BJ (cell line): ENCODE data around the gene TMSB10. TPM values are rescaled to one million over a fixed set of nuclear protein-coding genes. Genes with fewer than 3 reads are reported as not detected.

Experiments used
- CTCF ChIA-PET: fragments of 350-600 bp; formaldehyde crosslinking; extraction: SDS; loops from one replicate; lab custom pipeline; 2021; ENCODE audit warnings: antibody characterized with exemption, inconsistent platforms; lab: Yijun Ruan, JAX
- POLR2A ChIA-PET: fragments of 300-600 bp; sonication (Branson Sonifier 250); formaldehyde crosslinking; extraction: SDS; loops from one replicate; lab custom pipeline; 2021; ENCODE audit warnings: antibody characterized with exemption; lab: Charles Lee
- DNase-seq: peaks from one replicate; pipeline ENCODE4 v3.0.0-alpha.2; 2011; ENCODE audit warnings: low read depth
- H3K27me3 ChIP-seq: 2 replicates; pipeline ENCODE4 v1.6.0; 2011; ENCODE audit warnings: low read length; ENCODE audit not compliant: control insufficient read depth, insufficient read depth
- H3K36me3 ChIP-seq: 2 replicates; pipeline ENCODE4 v1.5.1; 2011; ENCODE audit warnings: low read length; ENCODE audit not compliant: control insufficient read depth, insufficient read depth
- H3K4me3 ChIP-seq: 2 replicates; pipeline ENCODE4 v1.5.1; 2011; ENCODE audit warnings: low read depth, mild to moderate bottlenecking, control low read depth, low read length
- CTCF ChIP-seq: IDR thresholded peaks from 2 replicates; pipeline ENCODE4 v1.5.1; 2011; ENCODE audit warnings: low read depth, mild to moderate bottlenecking, control low read depth, inconsistent platforms, low read length, moderate library complexity; ENCODE audit not compliant: insufficient read depth
- polyA plus RNA-seq: library from polyadenylated mRNA; depleted of rRNA; stranded (reverse); fragments of >200 nt; gene quantifications from 2 replicates; pipeline ENCODE4 v1.2.3, GENCODE V29; 2011

TMSB10 gene
- polyA plus RNA-seq, 1 experiment, result 3,073 TPM

- POLR2A ChIA-PET, result interaction anchor here (0.6 kb wide), 2 partner anchors 49 to 407 kb away, joined by 3 to 6 read pairs; no protein-coding TSS in a partner anchor
- peak; percentile 36 for DNase-seq
These were observed 20.4 kb downstream of the TMSB10 start for GRCh38 chr2:84925724-84926376.

GRCh38 chr2:84927275-84927627 lies 21.8 kb downstream of the TMSB10 start:
- ChIA-PET CTCF (interaction anchor here (1.3 to 3.2 kb wide), 7 partner anchors 14 to 365 kb away, joined by 3 to 106 read pairs (median 5); no protein-coding TSS in a partner anchor), POLR2A (no interaction called here)
- H3K36me3 ChIP-seq, result no peaks in the 10 kb centered on the region
- TF ChIP-seq CTCF, result no peak
- DNase-seq, result no peak
- no peak overlapping the region for H3K4me3 ChIP-seq
- no peaks in the 10 kb centered on the region for H3K27me3 ChIP-seq

More at GRCh38 chr2:84925724-84926376, 20.4 kb downstream of the TMSB10 start:
- no peaks in the 10 kb centered on the region for H3K36me3 ChIP-seq
- TF ChIP-seq CTCF, result peak; percentile 94
- H3K27me3 ChIP-seq, result no peaks in the 10 kb centered on the region
- peak overlapping the region; percentile 37 for H3K4me3 ChIP-seq
- CTCF ChIA-PET, result interaction anchor here (0.6 to 3.2 kb wide), 65 partner anchors 9 to 476 kb away, joined by 3 to 106 read pairs (median 5); partner anchors contain the start of gene TRABD2A

- POLR2A ChIA-PET, result no interaction called here
- CTCF ChIA-PET, result interaction anchor here (2.0 kb wide), 1 partner anchor 11 kb away, joined by 9 read pairs; no protein-coding TSS in a partner anchor
- TF ChIP-seq CTCF, result no peak
These were observed 25.9 kb downstream of the TMSB10 start for GRCh38 chr2:84931384-84931821.

GRCh38 chr2:84938194-84938879 lies 32.9 kb downstream of the TMSB10 start:
- no peak for TF ChIP-seq CTCF
- Histone ChIP-seq H3K36me3 (no peaks in the 10 kb centered on the region), H3K4me3 (no peak overlapping the region), H3K27me3 (no peaks in the 10 kb centered on the region)
- peak; percentile 37 for DNase-seq
- CTCF ChIA-PET, result interaction anchor here (0.7 to 14.0 kb wide), 2 partner anchors 13 to 76 kb away, joined by 3 to 106 read pairs; no protein-coding TSS in a partner anchor
- POLR2A ChIA-PET, result no interaction called here

More at GRCh38 chr2:84931384-84931821, 25.9 kb downstream of the TMSB10 start:
- H3K27me3 ChIP-seq, result no peaks in the 10 kb centered on the region
- H3K36me3 ChIP-seq, result no peaks in the 10 kb centered on the region
- H3K4me3 ChIP-seq, result no peak overlapping the region
- no peak for DNase-seq

- no peak for DNase-seq
- CTCF ChIA-PET, result interaction anchor here (0.8 to 14.0 kb wide), 6 partner anchors 9 to 127 kb away, joined by 3 to 106 read pairs (median 4); no protein-coding TSS in a partner anchor
- H3K4me3 ChIP-seq, result no peak overlapping the region
- POLR2A ChIA-PET, result no interaction called here
- no peak for TF ChIP-seq CTCF
- no peaks in the 10 kb centered on the region for H3K36me3 ChIP-seq
- no peaks in the 10 kb centered on the region for H3K27me3 ChIP-seq
These were observed 34.1 kb downstream of the TMSB10 start for GRCh38 chr2:84939426-84940087.
